Heart left ventricle (tissue), 16 donors: ENCODE measurements around the gene DMD. TPM values are rescaled to one million over a fixed set of nuclear protein-coding genes. Genes with fewer than 3 reads are reported as not detected.

Experiments used
- ATAC-seq, 4 donors: fragments of 200-7000 bp; cut with Tn5 transposase; one replicate each; pipeline ENCODE4 v1.9.1; 2020 to 2022; ENCODE audit warnings: moderate library complexity in 4 of 4, mild to moderate bottlenecking in 3 of 4, moderate number of reproducible peaks in 1 of 4
- DNase-seq, 5 donors: peaks; one replicate each; pipeline ENCODE4 v3.0.0-alpha.2; 2020
- H3K27ac ChIP-seq, 12 donors: fragments of 200-600 bp; sonication (generic) in 4 of 12; one replicate each; pipeline versions ENCODE4 v1.5.0 to v1.8.0; 2016 to 2022; ENCODE audit warnings: mild to moderate bottlenecking in 2 of 12
- H3K27me3 ChIP-seq, 9 donors: fragments of 200-600 bp; sonication (generic) in 2 of 9; one replicate each; pipeline versions ENCODE4 v1.5.1 to v1.8.0; 2016 to 2022; ENCODE audit warnings: mild to moderate bottlenecking in 3 of 9
- H3K36me3 ChIP-seq, 9 donors: fragments of 200-600 bp; sonication (generic) in 2 of 9; one replicate each; pipeline versions ENCODE4 v1.5.0 to v1.8.0; 2018 to 2022; ENCODE audit warnings: mild to moderate bottlenecking in 2 of 9
- H3K4me1 ChIP-seq, 12 donors: fragments of 200-600 bp; sonication (generic) in 4 of 12; one replicate each; pipeline versions ENCODE4 v1.5.0 to v1.8.0; 2016 to 2022; ENCODE audit warnings: mild to moderate bottlenecking in 3 of 12
- H3K4me3 ChIP-seq, 12 donors: fragments of 200-600 bp; sonication (generic) in 4 of 12; one replicate each; pipeline versions ENCODE4 v1.5.0 to v1.8.0; 2017 to 2022; ENCODE audit warnings: mild to moderate bottlenecking in 9 of 12, moderate library complexity in 4 of 12
- H3K9me3 ChIP-seq, 12 donors: fragments of 200-600 bp; sonication (generic) in 4 of 12; one replicate each; pipeline versions ENCODE4 v1.5.0 to v1.8.0; 2016 to 2022; ENCODE audit warnings: mild to moderate bottlenecking in 1 of 12
- POLR2A ChIP-seq, 2 donors: fragments of 450-650 bp; IDR thresholded peaks; one replicate each; pipeline ENCODE4 v1.6.1; 2017; ENCODE audit warnings: antibody characterized with exemption in 2 of 2, mild to moderate bottlenecking in 2 of 2, moderate library complexity in 2 of 2
- WGBS, 4 donors: extraction: QIAGEN DNeasy Blood & Tissue Kit in 2 of 4; methylation state at CpG; one replicate each; pipeline versions ENCODE4 v1.1.5 to v1.1.7; 2013 to 2018; 5-methylcytosine and 5-hydroxymethylcytosine counted together
- intact Hi-C, 10 donors: fragments of 100-400 bp; cut with DNase I; formaldehyde crosslinking; loops; one replicate each; pipeline versions ENCODE4 v1.11.1 to v1.14.2; 2022
- polyA plus RNA-seq, 2 donors: library from polyadenylated mRNA; stranded (reverse); fragments of 200-250 nt; gene quantifications; one replicate each; pipeline ENCODE4 v1.2.3, GENCODE V29; 2013
- total RNA-seq, 9 donors: library from RNA; depleted of rRNA in 2 of 9; stranded (reverse); fragments of >200 nt in 2 of 9; fragmentation: NEBNext Ultra II Directional in 3 of 9; extraction: Animal tissue kit (Norgen Biotek cat#: 25700) in 3 of 9; gene quantifications; one replicate each; pipeline versions ENCODE4 v1.1.0 to v1.2.4, GENCODE V29; 2016 to 2023
- TF ChIP-seq, protein P1 (sequence below), 12 donors: fragments of 200-600 bp; sonication (generic) in 4 of 12; IDR thresholded peaks; one replicate each; pipeline versions ENCODE4 v1.5.0 to v1.8.0; 2018 to 2022; ENCODE audit warnings: antibody characterized with exemption in 12 of 12, mild to moderate bottlenecking in 5 of 12
- donor health status: ischemic (EF 13 %, LVEDD 7.1; RV severe dilation, severe dysfunction).
- donor health status: healthy with polysubstance abuse.
- donor health status: DM: no; HTN: yes; CAD: no.
- donor health status: DM: no; HTN: no; CAD: no.
- donor health status: ischemic (EF 25% LVEDD 6.9; RV normal size, moderate dysfunction).
- donor health status: ischemic (EF 25% LVEDD 5.7; RV mildly dilated, moderate dysfunction).
- donor health status: healthy.
- donor health status: DM: yes; HTN: yes; CAD: no.
- donor health status: ischemic (EF 35%, LVEDD 5.7; RV mildly dilated, moderate dysfunction).
- donor health status: nonischemic (EF 11% LVEDD 7.7; RV severe dilation, severe dysfunction).
- donor health status: DM: yes; HTN: yes; CAD: no.
- donor health status: PGD.
- donor health status: ischemic (EF 29% LVEDD 5.4; RV normal size, mild dysfunction).
- donor health status: nonischemic (EF 23%, LVEDD 6.1; RV moderate dilation, normal function).

The DMD gene
- total and polyA plus RNA-seq, 11 donors = 34.7 to 236 (median 162) TPM

DNA sequence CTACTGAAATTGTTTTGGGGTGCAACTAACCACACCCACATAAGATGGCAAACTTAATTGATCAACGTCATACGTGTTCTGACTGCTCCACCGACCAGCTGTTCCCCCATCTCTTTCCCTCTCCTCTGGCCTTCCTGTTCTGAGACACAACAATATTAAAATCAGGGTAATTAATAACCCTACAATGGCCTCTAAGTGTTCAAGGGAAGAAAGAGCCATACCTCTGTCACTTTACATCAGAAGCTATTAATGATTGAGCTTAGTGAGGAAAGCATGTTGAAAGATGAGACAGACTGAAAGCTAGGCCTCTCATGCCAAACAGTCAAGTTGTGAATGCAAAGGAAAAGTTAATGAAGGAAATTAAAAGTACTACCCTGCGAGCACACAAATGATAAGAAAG, 1965.6 kb downstream of the DMD start:
- TF ChIP-seq, protein P1, sequence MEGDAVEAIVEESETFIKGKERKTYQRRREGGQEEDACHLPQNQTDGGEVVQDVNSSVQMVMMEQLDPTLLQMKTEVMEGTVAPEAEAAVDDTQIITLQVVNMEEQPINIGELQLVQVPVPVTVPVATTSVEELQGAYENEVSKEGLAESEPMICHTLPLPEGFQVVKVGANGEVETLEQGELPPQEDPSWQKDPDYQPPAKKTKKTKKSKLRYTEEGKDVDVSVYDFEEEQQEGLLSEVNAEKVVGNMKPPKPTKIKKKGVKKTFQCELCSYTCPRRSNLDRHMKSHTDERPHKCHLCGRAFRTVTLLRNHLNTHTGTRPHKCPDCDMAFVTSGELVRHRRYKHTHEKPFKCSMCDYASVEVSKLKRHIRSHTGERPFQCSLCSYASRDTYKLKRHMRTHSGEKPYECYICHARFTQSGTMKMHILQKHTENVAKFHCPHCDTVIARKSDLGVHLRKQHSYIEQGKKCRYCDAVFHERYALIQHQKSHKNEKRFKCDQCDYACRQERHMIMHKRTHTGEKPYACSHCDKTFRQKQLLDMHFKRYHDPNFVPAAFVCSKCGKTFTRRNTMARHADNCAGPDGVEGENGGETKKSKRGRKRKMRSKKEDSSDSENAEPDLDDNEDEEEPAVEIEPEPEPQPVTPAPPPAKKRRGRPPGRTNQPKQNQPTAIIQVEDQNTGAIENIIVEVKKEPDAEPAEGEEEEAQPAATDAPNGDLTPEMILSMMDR (IDR thresholded peaks at IDR 0.05) = no peak
- no peak for TF ChIP-seq POLR2A (IDR thresholded peaks at IDR 0.05)
- intact Hi-C loops = no loop called here
- H3K4me1 ChIP-seq = no peaks in the 10 kb centered on the region
- no peaks in the 10 kb centered on the region for H3K9me3 ChIP-seq
- ATAC-seq (no peak), DNase-seq (no peak)
- 75 to 97% (median 87%) methylated on average over 4 of the region's 4 CpGs for WGBS, 4 donors
- no peak overlapping the region for H3K4me3 ChIP-seq
- H3K27me3 ChIP-seq = no peaks in the 10 kb centered on the region
- no peaks in the 10 kb centered on the region for H3K36me3 ChIP-seq
- no peak overlapping the region for H3K27ac ChIP-seq

DNA sequence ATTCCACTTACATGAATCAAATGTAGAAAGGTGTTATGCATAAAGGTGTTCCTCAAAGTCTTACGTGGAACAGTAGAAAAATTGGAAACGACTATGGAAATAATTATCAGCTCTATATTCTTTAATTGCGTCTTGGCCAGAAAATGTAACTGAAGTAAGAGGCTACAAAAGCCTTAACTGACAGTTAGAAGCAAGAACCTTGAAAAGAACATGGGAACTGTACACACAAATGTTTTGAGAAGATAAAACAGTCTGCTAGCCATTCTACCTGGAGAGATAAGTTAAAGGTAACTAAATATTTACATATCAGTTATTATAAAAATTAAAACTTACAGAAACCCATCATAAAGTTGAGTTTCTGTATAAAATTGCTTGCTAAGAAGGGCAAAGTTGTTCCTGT, 1967.5 kb downstream of the DMD start:
- H3K4me3 ChIP-seq = no peak overlapping the region
- 71 to 93% (median 80%) methylated on average over 3 of the region's 3 CpGs for WGBS, 4 donors
- no peaks in the 10 kb centered on the region for H3K36me3 ChIP-seq
- TF ChIP-seq, protein P1 (IDR thresholded peaks at IDR 0.05) = no peak
- TF ChIP-seq POLR2A (IDR thresholded peaks at IDR 0.05) = no peak
- intact Hi-C loops = no loop called here
- H3K27ac ChIP-seq = no peak overlapping the region
- DNase-seq (no peak), ATAC-seq (no peak)
- peaks cover 0 to under 1% (median 0%) of the 10 kb centered on the region in 12 donors for H3K4me1 ChIP-seq
- H3K27me3 ChIP-seq = no peaks in the 10 kb centered on the region
- no peaks in the 10 kb centered on the region for H3K9me3 ChIP-seq

DNA sequence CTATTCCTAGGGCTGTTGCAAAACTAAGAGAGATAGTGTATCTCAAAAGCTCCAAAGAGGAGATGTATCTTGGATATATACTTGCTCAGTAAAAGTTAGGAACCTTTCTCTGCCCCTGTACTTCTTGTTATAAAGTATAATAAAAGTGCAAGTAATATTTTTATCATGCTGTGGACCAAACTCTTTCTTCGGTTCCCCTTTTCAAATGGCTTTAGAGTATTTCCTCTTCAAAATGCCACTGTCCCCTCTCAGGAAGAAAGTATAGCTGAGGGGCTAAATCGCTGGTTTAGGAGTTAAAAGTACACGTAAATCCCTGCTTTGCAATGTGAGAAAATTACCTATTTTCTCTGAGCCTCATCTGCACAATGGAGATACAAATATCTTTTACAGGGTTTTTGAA, 1970.4 kb downstream of the DMD start:
- ATAC-seq (no peak), DNase-seq (no peak)
- TF ChIP-seq, protein P1 (IDR thresholded peaks at IDR 0.05) = no peak
- TF ChIP-seq POLR2A (IDR thresholded peaks at IDR 0.05) = no peak
- intact Hi-C loops = no loop called here
- 70 to 85% (median 77%) methylated on average over 3 of the region's 3 CpGs for WGBS, 4 donors
- H3K27ac ChIP-seq = no peak overlapping the region
- no peaks in the 10 kb centered on the region for H3K9me3 ChIP-seq
- no peaks in the 10 kb centered on the region for H3K36me3 ChIP-seq
- peaks cover 0 to 4% (median 0%) of the 10 kb centered on the region in 12 donors for H3K4me1 ChIP-seq
- H3K27me3 ChIP-seq = no peaks in the 10 kb centered on the region
- no peak overlapping the region for H3K4me3 ChIP-seq

DNA sequence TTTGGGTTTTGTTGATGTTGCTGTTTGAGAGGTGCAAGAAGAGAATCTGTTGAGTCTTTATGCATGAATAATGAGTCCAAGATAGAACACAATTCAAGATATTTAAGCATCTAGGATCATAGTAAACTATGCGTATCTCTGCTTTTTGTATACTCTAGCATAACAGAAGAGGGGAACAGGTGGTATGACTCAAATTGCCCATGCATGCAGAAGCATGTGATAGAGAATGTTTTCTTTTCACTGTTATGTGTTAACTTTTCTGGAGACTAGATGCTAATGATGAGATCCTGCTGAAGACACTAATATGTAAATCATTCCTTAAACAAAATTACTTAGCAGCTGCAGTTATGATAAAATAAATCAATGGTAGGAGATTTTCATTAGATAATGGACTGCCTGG, 1974.2 kb downstream of the DMD start:
- TF ChIP-seq, protein P1 (IDR thresholded peaks at IDR 0.05) = no peak
- TF ChIP-seq POLR2A (IDR thresholded peaks at IDR 0.05) = no peak

More for the DNA sequence above, 1974.2 kb downstream of the DMD start:
- Histone ChIP-seq H3K27me3 (peaks cover 0 to 3% (median 0%) of the 10 kb centered on the region in 9 donors), H3K36me3 (peaks cover 0 to 4% (median 0%) of the 10 kb centered on the region in 9 donors), H3K9me3 (no peaks in the 10 kb centered on the region), H3K27ac (no peak overlapping the region), H3K4me1 (peaks cover 0 to 4% (median 0%) of the 10 kb centered on the region in 12 donors), H3K4me3 (no peak overlapping the region)
- no peak for ATAC-seq
- 88 to 100% (median 93%) methylated on average over 1 of the region's 1 CpG for WGBS, 4 donors
- intact Hi-C loops = no loop called here
- DNase-seq = no peak
